22Rv1 (cell line): ENCODE data around the gene RAB3C.
"Not testable (repeated sequence)": the region's sequence is repeated elsewhere in the genome, so short reads cannot be mapped to it uniquely, and the experiment has no call there.

Source experiments
- H3K27ac ChIP-seq: fragments of 450-650 bp; 2 replicates; pipeline ENCODE4 v1.5.1; 2017
- ZFX ChIP-seq: fragments of 450-650 bp; IDR thresholded peaks from 2 replicates; pipeline ENCODE4 v1.6.1; 2017; ENCODE audit warnings: antibody characterized with exemption, borderline replicate concordance
- TF ChIP-seq, protein P1 (sequence below): fragments of 450-650 bp; IDR thresholded peaks from 2 replicates; pipeline ENCODE4 v1.5.1; 2017; ENCODE audit warnings: mild to moderate bottlenecking

RAB3C gene

DNA sequence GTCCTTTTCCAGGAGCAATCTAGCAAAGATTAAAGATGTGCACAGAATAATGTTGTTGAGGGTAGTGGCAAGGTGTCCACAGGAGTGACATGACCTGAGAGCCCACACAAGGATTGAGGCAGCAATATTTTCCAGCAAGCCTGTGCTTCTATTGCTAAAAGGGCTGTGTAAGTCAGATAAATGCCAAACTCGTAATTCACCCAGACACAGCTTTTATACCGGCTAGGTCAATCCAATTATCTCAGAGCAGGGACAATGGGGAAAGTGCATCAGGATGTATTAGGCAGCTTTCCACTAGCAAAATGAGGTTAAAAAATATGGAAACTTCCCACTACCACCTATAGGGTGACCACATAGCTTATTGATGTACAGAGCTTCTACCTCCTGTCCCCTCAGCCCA is 34.8 kb upstream of the RAB3C start:
- no peak overlapping the region for H3K27ac ChIP-seq
- no peak for TF ChIP-seq ZFX
- TF ChIP-seq, protein P1, sequence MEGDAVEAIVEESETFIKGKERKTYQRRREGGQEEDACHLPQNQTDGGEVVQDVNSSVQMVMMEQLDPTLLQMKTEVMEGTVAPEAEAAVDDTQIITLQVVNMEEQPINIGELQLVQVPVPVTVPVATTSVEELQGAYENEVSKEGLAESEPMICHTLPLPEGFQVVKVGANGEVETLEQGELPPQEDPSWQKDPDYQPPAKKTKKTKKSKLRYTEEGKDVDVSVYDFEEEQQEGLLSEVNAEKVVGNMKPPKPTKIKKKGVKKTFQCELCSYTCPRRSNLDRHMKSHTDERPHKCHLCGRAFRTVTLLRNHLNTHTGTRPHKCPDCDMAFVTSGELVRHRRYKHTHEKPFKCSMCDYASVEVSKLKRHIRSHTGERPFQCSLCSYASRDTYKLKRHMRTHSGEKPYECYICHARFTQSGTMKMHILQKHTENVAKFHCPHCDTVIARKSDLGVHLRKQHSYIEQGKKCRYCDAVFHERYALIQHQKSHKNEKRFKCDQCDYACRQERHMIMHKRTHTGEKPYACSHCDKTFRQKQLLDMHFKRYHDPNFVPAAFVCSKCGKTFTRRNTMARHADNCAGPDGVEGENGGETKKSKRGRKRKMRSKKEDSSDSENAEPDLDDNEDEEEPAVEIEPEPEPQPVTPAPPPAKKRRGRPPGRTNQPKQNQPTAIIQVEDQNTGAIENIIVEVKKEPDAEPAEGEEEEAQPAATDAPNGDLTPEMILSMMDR: no peak

DNA sequence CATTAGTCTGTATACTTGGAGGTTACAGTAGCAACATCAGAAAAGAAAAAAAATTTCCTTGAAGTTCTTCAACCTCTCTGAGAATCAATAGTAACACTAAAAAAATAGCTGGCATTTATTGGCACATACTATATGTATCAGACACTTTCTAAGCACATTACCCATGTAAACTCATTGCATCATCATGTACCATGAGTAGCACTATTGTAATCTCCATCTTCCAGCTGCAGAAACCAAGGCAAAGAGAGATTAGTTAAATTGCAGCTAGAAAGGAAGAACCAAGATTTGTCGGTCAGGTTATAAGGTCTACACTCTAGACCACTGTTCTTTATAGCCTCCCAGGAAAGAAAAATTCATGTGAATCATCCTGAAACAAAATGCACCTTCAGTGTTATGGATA is 31.4 kb upstream of the RAB3C start:
- H3K27ac ChIP-seq: no peak overlapping the region
- TF ChIP-seq, protein P1: no peak
- no peak for TF ChIP-seq ZFX

DNA sequence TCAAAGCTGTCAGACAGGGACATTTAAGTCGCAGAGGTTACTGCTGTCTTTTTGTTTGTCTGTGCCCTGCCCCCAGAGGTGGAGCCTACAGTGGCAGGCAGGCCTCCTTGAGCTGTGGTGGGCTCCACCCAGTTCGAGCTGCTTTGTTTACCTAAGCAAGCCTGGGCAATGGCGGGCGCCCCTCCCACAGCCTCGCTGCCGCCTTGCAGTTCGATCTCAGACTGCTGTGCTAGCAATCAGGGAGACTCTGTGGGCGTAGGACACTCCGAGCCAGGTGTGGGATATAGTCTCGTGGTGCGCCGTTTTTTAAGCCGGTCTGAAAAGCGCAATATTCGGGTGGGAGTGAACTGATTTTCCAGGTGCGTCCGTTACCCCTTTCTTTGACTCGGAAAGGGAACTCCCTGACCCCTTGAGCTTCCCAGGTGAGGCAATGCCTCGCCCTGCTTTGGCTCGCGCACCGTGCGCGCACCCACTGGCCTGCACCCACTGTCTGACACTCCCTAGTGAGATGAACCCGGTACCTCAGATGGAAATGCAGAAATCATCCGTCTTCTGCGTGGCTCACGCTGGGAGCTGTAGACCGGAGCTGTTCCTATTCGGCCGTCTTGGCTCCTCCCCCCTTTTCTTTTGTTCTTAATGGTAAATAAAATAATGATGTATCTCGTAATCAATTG is 25.1 kb upstream of the RAB3C start:
- not testable (repeated sequence) for H3K27ac ChIP-seq

DNA sequence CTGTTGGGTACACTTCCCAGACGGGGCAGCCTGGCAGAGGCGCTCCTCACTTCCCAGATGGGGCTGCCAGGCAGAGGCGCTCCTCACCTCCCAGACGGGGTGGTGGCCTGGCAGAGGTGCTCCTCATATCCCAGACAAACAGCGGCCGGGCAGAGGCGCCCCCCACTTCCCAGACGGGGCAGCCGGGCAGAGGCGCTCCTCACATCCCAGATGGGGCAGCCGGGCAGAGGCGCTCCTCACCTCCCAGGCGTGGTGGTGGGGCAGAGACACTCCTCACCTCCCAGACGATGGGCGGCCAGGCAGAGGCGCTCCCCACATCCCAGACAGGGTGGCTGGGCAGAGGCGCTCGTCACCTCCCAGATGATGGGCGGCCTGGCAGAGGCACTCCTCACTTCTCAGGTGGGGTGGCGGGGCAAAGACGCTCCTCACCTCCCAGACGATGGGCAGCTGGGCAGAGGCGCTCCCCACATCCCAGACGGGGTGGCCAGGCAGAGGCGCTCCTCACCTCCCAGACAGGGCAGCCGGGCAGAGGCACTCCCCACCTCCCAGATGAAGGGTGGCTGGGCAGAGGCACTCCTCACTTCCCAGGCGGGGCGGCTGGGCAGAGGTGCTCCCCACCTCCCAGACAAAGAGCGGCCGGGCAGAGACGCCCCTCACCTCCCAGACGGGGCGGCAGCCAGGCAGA is 19.7 kb upstream of the RAB3C start:
- H3K27ac ChIP-seq: not testable (repeated sequence)

DNA sequence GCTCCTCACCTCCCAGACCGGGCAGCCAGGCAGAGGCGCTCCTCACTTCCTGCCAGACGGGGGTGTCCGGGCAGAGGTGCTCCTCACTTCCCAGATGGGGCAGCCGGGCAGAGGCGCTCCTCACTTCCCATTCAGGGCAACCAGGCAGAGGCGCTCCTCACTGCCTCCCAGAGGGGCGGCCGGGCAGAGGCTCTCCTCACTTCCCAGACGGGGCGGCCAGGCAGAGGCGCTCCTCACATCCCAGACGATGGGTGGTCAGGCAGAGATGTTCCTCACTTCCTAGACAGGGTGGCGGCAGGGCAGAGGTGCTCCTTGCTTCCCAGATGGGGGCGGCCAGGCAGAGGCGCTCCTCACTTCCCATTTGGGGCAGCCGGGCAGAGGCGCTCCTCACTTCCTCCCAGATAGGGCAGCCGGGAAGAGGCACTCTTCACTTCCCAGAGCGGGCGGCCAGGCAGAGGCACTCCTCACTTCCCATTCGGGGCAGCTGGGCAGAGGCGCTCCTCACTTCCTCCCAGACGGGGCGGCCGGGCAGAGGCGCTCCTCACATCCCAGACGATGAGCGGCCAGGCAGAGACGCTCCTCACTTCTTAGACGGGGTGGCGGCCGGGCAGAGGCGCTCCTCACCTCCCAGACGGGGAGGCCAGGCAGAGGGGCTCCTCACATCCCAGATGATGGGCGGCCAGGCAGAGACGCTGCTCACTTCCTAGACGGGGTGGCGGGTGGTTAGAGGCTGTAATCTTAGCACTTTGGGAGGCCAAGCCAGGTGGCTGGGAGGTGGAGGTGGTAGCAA is 18.6 kb upstream of the RAB3C start:
- H3K27ac ChIP-seq: not testable (repeated sequence)

DNA sequence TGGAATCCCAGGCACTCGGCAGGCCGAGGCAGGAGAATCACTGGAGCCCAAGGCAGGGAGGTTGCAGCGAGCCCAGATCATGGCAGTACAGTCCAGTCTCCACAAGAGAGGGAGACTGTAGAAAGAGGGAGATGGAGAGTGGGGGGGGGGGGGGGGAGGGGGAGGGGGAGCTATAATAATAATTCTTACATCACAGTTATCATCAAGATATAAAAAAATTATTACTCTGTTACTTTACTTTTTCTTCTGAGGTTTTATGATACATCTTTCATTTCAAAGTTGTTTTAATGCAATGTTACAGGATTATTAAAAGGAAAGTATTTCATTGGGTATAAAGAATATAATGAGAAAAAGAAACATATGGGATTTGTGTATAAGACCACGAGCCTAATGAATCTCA is 17.8 kb upstream of the RAB3C start:
- TF ChIP-seq, protein P1: no peak
- no peak for TF ChIP-seq ZFX

DNA sequence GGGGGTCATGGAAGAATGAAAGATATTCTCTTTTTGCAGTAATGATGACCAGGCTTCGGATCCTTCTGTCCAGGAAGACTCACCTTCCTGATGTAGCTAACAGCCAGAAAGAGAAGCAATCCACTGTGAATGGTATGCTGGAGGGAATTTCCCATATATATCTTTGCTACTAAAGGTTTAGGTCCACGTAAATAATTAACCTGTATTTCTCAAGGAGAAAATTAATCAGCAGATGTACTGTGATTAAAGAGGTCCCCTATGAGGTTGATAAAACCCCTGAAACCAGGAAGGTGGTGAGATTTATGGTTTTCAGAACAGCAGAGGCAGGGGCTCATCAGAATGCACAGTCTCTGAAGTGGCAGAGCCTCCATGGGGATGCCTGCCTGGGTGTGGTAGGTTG is 11.4 kb upstream of the RAB3C start:
- H3K27ac ChIP-seq: no peak overlapping the region
- TF ChIP-seq, protein P1: no peak
- TF ChIP-seq ZFX: no peak

More for the DNA sequence above, 17.8 kb upstream of the RAB3C start:
- no peak overlapping the region for H3K27ac ChIP-seq

DNA sequence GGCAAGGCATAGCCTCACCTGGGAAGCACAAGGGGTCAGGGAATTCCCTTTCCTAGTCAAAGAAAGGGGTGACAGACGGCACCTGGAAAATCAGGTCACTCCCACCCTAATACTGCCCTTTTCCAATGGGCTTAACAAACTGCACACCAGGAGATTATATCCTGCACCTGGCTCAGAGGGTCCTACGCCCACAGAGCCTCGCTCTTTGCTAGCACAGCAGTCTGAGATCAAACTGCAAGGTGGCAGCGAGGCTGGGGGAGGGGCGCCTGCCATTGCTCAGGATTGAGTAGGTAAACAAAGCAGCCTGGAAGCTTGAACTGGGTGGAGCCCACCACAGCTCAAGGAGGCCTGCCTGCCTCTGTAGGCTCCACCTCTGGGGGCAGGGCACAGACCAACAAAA is 9.9 kb upstream of the RAB3C start:
- not testable (repeated sequence) for H3K27ac ChIP-seq

DNA sequence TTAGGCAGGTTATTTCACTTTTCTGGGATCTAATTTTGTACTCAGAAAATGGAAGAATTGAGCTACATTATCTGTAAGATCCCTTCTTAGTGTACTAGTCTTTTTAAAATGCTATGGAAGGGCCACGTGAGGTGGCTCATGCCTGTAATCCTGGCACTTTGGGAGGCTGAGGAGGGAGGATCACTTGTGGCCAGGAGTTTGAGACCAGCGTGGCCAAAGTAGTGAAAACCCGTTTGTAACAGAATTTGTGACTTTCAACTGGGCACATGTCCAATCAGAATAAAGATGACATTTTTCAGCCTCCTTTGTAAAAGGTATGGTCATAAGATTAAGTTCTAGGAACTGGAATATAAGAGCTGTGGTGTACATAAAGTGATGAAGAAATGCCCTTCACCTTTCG is 3.1 kb upstream of the RAB3C start:
- H3K27ac ChIP-seq: no peak overlapping the region
- TF ChIP-seq ZFX: no peak
- TF ChIP-seq, protein P1: no peak
